NCI-H226 (cell line): ENCODE measurements around the gene MEGF11.
A peak's percentile ranks its signal among the peaks of the same experiment; 100 is the strongest.
"Not testable (repeated sequence)": the region's sequence is repeated elsewhere in the genome, so short reads cannot be mapped to it uniquely, and the experiment has no call there.

ENCODE experiments used
- DNase-seq: peaks from one replicate; pipeline ENCODE4 v3.0.0-alpha.2; 2015

Gene MEGF11

GRCh38 chr15:65869954-65870871 is 383.3 kb downstream of the MEGF11 start:
- DNase-seq, result peak; percentile 75

GRCh38 chr15:65869126-65869953 is 384.2 kb downstream of the MEGF11 start, which contains the start of gene RAB11A:
Gene RAB11A (plus strand): TSS chr15:65869491. CDS start chr15:65869586, 95 bp downstream.
- peak; percentile 98 for DNase-seq

DNA sequence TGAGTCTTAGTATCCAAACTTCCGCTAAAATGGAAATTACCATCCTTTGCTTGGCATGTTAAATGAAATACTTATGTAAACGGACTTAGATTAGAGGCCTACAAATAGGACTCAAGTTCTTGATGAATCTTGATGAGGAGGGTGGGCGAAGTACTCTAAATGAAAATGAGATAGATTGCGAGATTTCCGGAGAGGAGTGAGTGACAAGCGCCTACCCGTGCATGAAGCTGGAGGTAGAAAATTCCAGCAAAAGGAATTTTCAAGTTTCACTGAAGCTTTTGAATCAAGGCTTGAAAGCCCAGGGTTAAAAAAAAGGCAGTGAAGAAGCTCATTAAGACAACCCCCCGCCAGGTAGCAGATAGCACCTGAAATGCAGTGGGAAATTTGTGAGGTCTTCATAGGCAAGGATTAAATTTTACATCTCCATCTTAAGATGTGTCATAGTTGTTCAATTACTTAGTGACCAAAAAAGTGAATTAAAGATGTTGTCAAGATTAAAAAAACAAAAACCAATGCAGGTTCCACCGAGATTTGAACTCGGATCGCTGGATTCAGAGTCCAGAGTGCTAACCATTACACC is 384.9 kb downstream of the MEGF11 start:
- no peak for DNase-seq

GRCh38 chr15:65867933-65868332 is 385.6 kb downstream of the MEGF11 start:
- DNase-seq, result not testable (repeated sequence)

- no peak for DNase-seq
These were observed 386.3 kb downstream of the MEGF11 start for GRCh38 chr15:65867244-65867643.

GRCh38 chr15:65863106-65863505 is 390.4 kb downstream of the MEGF11 start:
- DNase-seq, result no peak

DNA sequence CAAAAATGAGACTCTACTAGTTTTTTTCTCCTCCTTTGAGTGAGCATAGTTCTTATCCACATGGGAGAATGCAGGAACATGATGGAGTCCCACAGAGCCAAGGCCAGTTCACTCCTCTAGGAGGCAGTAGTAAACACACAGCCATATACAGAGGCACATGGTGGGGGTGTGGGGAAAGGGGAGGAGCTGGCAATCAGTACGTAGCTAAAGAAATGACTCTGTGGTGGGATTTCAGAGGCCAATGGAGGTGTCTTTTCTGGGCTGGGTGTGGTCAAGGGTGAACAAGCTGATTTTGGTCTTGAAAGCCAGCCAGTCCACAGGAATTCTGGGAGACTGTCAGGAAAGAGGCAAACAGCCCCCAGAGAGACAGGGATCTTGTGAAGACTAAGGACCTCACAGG is 390.9 kb downstream of the MEGF11 start:
- DNase-seq, result peak; percentile 55

- no peak for DNase-seq
These were observed 395.7 kb downstream of the MEGF11 start for GRCh38 chr15:65857718-65858402.

DNA sequence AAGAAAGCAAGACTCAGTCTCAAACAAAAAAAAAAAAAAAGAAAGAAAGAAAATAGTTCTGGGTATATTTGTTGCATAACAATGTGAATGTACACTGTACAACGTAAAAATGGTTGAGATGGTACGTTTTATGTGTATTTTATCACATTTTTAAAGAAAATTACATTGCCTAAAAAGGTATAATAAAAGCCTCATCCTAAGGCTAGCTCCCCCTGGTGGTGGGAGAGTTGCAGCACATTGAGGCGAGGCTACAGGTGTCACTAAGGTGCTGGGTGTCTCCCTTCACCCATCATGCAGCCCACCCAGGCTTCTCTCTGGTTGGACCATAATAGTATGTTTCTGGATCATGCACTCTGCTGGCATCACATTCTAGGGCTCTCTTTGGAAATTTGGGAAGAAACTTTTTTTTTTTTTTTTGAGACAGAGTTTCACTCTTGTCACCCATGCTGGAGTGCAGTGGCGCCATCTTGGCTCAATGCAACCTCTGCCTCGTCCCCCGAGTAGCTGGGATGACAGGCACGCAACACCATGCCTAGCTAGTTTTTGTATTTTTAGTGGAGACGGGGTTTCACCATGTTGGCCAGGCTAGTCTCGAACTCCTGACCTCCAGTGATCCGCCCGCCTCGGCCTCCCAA is 396.6 kb downstream of the MEGF11 start:
- DNase-seq, result peak; percentile 30

GRCh38 chr15:65851981-65852380 is 401.6 kb downstream of the MEGF11 start:
- no peak for DNase-seq

- DNase-seq, result no peak
These were observed 405.6 kb downstream of the MEGF11 start for GRCh38 chr15:65847989-65848388.

DNA sequence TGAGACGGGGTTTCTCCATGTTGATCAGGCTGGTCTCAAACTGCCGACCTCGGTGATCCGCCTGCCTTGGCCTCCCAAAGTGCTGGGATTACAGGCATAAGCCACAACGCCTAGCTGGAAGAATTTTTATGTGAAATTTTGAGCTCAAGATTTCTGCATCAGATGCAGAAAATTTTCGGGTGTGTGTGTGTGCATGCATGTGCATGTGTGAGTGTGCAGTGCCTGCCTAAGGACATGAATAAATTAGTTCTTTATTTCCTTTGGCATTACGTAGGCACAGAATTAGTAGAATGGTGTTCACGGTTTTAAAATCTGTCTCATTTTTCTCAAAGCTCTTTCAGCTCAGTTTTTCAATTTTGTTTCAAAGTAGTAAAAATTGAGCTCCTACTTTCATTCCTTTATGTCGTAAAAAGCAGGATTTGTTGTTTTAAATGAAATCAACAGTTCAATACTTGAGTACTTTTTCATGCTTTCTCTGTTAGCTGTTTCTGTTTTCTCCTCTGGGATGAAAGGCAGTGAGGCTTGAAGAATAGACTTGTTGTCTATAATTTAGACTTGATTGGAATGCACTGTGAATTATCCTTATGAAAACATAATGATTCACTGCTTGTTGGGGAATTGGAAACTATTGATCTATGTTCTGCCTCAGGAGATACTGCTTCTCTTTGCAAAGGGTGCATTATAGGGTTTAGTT is 407.6 kb downstream of the MEGF11 start:
- DNase-seq, result no peak
